GM21447 (cell line): ENCODE measurements around the gene CTBP2.

Experiments
- ATAC-seq: cut with Tn5 transposase; IDR thresholded peaks from one replicate; pipeline ENCODE4 v1.9.1; 2021; ENCODE audit not compliant: unreplicated experiment

CTBP2 gene

GRCh38 chr10:125128397-125129075 lies 31.8 kb downstream of the CTBP2 start:
- no peak for ATAC-seq

- no peak for ATAC-seq
Observed at GRCh38 chr10:125127986-125128385, 32.4 kb downstream of the CTBP2 start.

DNA sequence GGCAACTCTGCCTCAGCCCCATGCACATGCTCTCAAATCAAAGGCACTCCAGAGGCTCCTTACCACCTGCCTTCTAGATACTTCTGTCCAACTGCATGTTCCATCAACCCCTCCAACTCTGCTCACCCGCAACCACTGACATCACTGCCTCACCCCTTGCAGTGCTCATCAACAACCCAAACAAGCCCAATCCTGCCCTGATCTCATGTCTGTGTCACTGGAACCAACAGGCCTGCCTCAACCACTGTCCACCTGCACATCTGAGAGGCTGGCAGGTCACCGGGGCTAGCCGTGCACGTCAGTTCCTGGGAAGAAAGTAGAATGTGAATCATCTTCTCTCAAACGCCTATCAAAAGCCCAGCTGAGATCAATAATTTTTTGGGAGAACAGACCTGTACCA lies 33.3 kb downstream of the CTBP2 start:
- no peak for ATAC-seq

DNA sequence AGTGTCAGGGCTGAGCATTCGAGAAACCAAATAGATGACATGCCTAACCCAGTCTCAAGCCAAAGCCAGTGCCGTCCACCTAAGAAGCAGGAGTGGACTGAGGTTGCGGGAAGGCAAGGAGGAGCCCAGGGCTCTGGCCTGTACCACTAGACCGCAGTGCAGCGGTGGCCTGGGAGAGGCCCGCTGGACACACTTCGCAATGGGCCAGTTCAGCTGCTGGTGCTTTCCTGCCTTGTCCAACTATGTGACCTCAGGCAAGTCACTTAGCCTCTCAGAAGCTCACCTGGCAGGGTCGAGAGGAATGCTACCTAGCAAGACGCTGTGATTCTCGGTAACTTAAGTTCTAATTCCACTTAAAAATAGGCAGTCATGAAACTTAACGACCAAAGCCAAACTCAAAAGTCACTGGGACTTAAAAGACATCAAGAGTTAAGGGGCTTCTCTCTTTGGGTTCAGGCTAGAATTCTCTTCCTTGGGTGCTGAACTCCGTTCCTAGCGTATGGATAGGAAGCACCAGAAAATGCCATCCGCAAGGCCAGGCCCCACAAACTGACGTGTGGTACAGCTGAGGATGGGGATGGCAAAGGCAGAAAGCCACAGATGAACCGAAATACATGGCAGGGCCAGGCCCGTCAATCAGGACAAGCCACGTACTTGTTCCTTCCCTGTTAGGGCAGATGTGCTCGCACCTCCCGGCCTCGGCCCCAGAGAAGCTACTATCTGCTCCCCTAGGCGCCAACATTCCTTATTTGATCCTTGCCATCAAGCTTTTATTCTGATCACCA lies 34.2 kb downstream of the CTBP2 start:
- no peak for ATAC-seq

GRCh38 chr10:125124907-125125306 lies 35.5 kb downstream of the CTBP2 start:
- ATAC-seq = no peak

DNA sequence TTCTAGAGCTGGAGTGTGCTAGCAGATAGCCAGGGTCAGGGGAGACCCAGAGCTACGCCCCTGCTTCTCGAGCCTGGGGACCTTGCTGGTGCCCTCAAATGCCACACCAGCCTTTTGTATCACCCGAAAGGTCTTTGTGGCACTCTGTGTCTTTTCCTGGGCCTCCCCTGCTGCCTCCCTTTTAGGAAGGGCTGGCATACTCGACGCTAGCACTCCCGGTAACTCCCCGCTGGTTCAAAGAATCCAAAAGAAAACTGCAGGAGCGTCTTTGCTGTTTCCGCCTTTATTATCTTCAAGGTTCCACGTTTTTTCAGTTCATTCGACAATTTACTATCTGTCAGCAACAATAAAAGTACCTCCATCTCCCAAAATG lies 36.3 kb downstream of the CTBP2 start:
- no peak for ATAC-seq

GRCh38 chr10:125123476-125124114 lies 36.8 kb downstream of the CTBP2 start:
- ATAC-seq = no peak

GRCh38 chr10:125122566-125122965 lies 37.8 kb downstream of the CTBP2 start:
- no peak for ATAC-seq

DNA sequence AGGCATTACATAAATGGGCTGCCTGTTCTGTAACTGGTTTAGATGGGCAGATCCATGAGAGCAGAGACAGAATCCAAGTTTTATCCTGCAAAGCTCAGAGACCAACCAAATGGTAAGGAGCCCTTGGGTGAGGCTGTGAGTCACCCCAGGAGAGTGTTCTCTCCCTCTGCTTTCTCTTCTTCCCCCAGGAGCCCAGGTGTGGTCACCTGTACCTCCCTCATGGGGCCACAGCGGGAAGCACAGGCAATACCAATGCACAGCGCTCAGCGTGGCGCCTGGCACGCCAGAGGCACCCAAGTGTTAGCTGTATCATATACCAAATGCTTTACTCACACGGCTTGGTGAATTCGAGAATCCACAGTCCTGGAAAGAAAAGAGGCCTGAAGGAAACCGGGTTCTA lies 39.4 kb downstream of the CTBP2 start:
- no peak for ATAC-seq

- no peak for ATAC-seq
Observed at GRCh38 chr10:125120053-125120710, 40.2 kb downstream of the CTBP2 start.

- no peak for ATAC-seq
Observed at GRCh38 chr10:125118701-125119100, 41.7 kb downstream of the CTBP2 start.

DNA sequence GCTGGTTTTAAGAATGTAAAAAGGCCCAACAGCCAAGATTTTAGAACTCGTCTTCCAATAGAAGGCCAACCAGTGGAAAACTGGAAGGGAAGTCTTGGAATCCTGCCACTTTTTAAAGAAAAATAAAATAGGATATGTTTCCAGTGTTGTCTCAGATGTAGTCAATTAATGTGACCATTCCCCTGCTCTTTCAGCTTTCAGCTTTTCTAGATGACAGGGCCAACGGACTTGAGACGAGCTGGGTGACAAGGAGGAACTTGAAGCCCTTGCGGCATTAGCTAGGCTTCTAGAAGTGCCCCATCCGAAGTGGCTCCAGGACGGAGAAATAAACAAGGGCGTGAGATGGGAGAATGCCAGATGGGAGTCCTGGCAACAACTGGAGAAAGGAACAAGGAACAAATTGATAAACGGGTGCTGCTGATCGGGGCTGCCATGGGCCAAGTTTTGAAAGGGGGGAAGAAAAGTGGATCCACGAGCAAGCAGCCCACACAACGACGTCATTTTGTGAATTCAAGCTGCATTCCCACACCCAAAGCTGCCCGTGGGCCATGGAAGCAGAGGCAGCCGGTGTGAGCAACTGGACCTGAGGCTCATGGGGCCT lies 42.3 kb downstream of the CTBP2 start:
- no peak for ATAC-seq

DNA sequence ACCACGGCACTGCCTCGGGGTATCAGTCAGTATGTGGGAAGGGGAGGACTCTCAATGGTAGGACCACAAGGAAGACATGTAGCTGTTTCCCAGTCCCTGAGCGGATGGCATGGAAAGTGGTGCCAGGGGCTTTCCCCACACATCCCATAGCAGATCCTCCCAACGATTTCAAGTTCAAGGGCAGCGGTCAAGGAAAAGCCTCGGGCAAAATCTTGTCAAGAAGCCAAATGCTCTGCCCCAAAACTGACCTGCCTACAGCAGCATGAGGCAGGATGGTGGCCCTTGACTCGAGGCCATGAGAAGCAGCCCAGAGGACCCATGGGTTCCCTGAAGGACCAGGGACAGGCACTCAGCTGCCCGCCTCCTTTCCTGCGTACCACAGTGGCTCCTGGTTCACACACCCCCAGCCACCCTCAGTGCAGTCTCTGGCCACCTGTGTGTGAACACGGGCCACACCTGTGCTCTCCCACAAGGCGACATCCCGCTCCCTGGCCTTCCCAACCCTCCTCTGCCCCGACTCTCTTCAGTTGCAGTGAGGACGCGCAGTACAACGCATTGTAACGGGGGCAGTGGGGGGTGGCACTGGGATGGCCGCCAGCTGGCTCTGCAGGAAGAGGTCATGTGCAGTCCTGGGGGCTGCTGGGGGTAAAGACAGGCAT lies 43.6 kb downstream of the CTBP2 start:
- no peak for ATAC-seq

DNA sequence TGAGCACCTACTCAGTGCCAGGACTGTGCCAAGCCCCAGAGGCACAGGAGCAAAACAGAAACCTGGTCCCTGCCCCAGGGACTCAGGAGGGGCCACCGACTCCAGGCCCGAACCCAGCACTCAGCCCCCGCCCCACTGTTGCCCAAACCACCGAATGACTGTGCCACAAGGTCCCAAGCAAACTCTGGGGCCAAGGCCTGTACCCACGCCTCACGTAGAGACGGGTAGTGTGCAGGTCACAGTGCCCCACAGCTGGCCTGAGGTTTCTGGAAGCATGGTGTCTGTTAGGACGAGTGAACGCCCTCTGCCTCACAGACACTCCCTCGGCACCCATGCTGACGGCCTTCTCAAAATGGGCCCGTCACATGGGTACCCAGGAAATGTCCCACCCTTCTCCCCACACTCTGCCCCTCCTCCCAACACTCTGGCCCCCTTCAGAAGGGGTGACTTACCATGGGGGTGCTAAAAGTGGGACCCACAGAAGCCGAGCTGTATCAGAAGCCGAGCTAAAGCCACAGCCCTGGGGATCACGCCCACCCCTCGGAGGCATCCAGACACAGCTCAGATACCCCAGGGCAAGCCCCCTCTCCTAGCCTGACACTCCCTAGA lies 44.2 kb downstream of the CTBP2 start:
- no peak for ATAC-seq

- no peak for ATAC-seq
Observed at GRCh38 chr10:125115409-125115808, 45.0 kb downstream of the CTBP2 start.

- ATAC-seq = no peak
Observed at GRCh38 chr10:125114761-125115391, 45.5 kb downstream of the CTBP2 start.

DNA sequence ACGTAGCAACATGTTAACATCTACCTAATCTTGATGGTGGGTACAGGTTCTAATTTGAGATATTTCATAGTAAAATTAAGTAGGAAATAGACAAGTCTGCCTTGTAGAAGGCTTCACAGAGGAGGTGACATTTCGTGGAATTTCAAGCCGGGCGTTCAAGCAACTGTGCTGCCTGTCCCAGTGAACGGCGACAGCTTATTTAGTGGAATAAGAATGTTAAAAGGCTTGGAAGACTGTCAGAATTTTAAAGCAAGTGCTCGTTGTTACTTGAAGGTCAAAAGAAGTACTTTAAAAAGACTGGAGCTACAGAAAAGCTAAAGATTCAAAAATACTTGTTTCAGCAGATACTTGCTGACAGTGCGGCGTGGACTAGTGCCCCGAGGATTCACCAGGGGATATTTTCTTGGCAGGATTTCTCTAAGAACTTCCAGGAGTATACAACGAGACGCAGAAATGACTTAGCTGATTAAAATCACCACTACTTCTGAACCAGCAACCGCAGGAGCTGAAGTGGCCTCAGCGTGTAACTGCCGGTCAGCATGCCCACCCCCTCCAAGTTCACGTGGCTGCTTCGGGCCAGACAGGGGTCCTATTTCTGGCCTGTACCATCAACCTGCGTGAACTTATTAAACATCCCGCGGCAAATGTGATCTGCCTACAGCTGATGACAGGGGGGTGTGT lies 46.5 kb downstream of the CTBP2 start:
- no peak for ATAC-seq

DNA sequence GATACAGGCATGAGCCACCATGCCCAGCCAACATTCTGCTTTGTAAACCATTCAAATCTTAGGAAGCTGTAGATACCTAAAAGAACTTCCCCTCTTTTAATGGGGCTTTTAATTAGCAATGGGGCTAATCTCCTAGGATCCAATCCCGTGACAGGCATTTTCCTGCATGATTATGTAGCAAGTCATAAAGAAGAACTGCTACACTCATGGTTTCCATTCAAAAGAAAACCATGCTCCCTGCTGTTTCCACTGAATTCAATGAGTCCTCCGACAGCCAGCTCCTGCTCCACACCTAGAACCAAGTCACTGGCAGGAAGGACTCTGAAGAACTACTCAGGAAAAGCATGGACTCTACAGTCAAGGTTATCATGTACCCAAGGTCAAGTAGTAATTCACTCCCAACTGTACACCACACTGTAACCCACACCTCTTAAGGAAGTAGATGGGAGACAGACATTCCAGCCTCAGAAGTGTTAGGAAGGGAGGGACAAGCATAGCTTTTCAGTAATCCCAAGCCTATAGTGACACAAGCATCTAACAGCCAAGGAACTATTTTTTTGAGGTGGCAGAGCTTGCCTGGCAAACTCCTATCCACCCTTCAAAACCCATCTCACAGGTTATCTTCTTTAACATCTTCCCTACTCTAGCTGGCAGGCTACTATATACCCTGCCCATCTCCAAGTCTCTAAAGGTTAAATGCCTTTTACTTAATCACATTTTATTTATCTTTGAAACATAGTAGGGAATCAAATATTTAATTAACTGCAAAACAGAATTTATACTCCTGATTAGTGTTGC lies 47.5 kb downstream of the CTBP2 start:
- no peak for ATAC-seq
